CD4-positive, alpha-beta T cell treated with Interleukin-17A for 4 hours (primary cell): ENCODE results near the gene WSB1.
A peak's percentile ranks its signal among the peaks of the same experiment; 100 is the strongest.

Source experiments
- DNase-seq: peaks from one replicate; pipeline ENCODE4 v3.0.0-alpha.2; 2020; ENCODE audit warnings: mixed read lengths

Gene WSB1

GRCh38 chr17:27280527-27280926, 13.4 kb upstream of the WSB1 start:
- no peak for DNase-seq

DNA sequence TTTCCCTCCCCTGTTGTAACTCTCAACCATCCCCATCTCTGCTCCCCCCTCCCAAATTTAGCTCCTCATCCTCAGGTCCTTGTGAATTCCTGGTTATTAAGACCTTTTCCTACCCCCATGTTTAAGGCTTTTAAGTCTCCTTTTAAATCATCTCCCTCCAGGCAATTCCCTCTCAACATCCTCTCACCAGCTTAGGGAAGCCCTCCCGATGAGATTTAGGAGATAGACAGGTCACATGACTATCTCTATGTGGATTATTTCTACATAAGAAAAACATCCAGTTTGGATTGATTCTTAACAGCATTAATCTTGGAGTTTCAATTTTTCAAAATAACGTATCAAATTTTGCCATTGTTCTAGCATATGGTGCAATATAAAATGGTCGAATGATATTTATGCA, 12.5 kb upstream of the WSB1 start:
- no peak for DNase-seq

DNA sequence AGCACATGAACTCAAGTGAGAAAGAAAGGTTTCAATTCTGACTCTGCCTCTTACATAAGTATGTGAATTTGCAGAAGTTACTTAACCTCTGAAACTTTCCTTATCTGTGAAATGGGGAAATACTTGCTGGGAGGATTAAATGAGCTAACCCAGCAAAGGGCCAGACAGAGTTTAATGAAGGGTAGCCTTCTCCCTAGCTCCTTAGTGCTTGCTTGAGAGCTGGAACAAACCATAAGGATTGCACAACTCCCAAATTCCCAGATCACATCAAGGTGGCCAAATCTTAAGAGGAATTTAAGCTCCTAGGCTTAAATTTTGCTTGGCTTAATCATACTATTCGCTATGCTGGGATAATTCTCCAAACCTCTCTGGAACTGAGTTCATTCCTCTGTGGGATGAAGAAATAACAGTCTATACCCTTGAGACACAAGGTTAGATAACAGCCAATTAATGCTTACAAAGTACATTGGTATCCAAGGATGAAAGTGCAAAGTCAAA, 11.8 kb upstream of the WSB1 start:
- no peak for DNase-seq

GRCh38 chr17:27283060-27283459, 10.9 kb upstream of the WSB1 start:
- no peak for DNase-seq

DNA sequence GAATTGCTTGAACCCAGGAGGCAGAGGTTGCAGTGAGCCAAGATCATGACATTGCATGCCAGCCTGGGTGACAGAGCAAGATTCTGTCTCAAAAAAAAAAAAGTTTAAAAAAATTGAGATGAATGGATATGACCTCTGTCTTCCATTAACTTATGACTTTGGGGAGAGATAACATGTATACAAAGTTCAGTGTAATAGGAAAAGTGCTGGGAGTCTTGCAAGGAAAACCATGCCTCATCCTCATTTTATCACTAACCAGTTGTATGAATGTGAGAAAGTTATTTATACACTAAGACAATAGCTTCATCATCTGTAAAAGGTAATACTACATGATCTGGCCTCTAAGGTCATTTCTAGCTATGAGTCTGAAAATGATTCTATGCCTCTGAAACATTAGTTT, 10.2 kb upstream of the WSB1 start:
- DNase-seq = no peak

DNA sequence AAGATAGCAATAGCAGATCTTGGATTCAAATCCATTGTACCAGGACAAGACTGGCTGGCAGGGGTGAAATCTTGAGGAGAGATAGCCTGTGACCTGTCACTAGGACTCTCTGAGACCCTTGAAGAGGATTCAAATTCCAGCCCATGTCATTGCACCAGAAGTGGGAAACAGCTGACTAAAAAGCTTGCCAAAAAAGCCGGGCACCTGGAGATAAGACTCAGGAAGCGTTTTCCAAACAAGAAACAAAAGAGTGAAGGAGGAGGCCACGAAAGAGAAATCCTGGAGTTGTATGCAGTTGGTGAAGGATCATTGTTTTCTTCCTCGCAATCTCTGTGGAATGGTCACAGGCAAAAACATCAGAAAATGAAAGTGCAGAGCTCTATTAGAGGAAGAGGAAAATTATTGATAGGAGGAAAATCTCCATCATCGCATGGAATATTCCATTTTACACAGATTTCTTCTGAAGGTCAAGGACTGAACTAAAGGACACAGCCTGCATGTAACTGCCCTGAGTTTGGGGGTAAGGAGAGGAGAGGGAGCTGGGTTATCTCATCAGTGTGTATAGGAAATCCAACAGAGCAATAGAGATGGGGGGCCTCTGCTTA, 9.0 kb upstream of the WSB1 start:
- DNase-seq = no peak

- no peak for DNase-seq
These were observed 8.4 kb upstream of the WSB1 start for GRCh38 chr17:27285516-27285915.

DNA sequence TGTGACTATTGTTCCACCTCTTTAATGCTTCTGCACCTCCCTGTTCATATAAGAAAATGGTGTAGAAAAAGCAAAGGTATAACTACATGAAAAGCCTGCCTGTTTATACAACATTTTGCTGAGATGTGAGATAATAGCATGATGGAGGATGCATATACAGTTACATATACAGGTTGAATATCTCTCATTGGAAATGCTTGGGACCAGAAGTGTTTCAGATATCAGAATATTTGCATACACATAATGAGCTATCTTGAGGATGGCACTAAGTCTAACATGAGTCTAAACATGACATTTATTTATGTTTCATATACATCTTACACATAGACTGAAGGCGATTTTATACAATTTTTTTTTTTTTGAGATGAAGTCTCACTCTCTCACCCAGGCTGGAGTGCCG, 5.7 kb upstream of the WSB1 start:
- DNase-seq = no peak

- no peak for DNase-seq
These were observed 4.1 kb upstream of the WSB1 start for GRCh38 chr17:27289856-27290255.

GRCh38 chr17:27290916-27291598, 2.9 kb upstream of the WSB1 start:
- no peak for DNase-seq

- DNase-seq = peak; percentile 17
These were observed 486 bp upstream of the WSB1 start for GRCh38 chr17:27293359-27293897.

DNA sequence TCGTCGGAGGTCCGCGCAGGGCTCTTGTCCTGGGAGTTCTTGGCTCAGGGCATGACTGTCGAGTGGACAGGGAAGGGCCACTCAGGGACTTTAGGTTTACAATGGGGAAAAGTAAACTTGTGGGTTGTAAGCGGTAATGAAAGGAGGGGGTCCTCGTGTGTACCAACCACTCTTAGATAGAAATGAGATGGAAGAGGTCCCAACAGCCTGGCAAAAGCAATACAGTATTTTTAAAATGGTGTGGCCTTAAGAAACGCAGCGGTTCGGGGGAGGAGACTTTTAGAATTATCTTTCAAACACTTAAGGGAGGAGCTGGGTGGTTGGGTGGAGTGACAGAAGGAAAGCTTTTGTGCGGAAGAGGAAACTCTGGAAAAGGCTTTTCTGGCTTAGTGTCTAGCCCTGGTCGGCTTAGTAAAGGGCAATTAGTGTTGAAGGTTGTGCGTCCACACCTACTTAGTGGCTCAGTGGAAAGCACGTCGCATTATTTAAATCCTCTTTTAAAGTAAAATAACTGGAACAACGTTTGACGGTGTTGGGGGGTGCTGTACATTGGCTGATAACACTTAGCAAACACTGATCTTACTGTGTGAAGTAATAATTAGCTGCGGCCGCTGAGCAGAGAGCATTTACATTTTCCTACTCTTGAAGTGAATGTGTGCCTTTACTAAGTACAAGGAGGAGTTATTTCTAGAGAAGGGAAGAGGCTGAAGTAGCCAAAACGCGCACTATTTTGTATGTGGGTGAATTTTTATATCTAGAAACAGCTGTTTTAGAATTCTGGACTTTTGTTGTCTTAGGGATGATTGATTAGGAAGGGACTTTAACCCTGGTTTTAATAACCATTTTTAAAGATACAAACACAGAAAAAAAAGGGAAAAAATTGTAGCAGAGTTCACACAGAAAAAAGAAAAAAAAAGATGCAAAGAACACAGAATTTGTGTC, 1.0 kb downstream of the WSB1 start:
- DNase-seq = peak; percentile 54

DNA sequence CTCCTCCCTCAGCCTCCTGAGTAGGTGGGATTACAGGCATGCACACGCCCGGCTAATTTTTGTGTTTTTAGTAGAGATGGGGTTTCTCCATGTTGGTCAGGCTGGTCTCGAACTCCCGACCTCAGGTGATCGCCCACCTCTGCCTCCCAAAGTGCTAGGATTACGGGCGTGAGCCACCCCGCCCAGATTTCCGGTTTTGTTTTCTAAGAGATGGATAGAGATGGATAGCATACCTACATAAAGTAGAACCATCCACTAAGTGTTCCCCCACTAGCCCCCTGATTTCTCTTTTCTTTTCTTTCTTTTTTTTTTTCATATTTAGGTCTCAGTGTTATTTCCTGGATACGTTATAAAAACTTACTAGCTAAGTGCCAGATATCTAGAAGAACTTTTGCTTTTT, 2.0 kb downstream of the WSB1 start:
- no peak for DNase-seq

- DNase-seq = no peak
These were observed 2.6 kb downstream of the WSB1 start for GRCh38 chr17:27296428-27296979.

DNA sequence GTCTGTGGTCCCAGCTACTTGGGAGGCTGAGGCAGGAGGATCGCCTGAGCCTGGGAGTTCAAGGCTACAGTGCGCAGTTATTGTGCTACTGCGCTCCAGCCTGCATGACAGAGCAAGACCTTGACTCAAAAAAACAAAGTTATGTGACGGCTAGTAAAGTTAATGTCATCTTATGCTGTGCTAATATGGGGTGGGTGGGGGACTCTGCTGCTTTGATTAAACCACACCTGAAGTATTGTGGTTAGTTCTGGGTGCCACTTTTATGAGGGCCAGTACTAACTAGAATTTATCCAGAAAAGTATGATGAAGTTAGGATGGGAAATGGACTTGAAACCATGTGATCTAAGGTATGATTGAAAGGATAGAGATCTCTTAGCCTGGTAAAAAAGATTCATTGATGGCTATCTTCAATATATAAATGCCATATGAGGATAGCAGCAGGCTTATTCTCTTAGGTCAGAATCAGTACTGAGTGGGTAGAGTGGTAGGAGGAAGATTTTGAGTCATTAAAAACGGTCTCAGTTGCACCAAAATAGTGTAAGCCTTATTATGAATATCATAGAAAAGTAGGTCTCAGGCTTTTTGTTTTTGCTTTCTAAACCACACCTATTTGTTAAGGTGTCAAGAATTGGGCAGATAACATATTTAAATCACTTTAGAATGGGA, 5.6 kb downstream of the WSB1 start:
- no peak for DNase-seq

DNA sequence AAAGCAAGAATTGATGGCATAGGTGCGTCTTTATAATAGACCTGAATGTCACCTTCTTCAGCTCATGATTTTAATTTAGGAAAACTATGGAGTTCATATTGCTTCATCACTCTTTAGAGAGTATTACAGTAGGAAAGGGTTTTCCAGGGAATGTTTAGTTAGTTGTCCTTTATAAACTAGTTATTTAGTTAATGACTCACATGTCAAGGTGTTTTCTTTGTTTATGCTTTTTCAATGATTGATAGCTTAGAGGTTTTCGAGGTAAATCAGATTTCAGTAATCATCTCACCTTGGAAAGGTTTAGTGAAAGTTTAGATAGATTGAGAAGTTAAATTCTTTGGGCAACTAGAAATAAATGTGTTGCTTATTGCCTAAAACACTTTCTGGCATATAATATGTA, 9.8 kb downstream of the WSB1 start:
- no peak for DNase-seq

DNA sequence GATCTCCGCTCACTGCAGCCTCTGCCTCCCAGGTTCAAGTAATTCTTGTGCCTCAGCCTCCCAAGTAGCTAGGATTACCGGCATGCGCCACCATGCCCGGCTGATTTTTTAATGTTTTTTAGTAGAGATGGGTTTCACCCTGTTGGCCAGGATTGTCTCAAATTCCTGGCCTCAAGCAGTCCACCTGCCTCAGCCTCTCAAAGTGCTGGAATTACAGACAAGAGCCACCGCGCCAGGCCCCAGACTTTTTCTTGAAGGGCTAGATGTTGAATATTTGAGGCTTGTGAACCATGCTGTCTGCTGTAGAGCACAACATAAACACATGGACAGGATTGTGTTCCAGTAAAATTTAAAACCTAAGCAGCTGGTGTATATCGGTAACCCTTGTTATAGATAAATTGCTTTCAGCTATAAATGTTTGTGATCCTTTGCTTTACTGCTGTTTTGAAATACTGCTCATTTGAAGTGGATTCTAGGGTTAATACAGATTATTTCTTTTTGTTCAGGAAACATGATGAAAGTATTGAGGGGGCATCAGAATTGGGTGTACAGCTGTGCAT, 12.4 kb downstream of the WSB1 start:
- DNase-seq = no peak

DNA sequence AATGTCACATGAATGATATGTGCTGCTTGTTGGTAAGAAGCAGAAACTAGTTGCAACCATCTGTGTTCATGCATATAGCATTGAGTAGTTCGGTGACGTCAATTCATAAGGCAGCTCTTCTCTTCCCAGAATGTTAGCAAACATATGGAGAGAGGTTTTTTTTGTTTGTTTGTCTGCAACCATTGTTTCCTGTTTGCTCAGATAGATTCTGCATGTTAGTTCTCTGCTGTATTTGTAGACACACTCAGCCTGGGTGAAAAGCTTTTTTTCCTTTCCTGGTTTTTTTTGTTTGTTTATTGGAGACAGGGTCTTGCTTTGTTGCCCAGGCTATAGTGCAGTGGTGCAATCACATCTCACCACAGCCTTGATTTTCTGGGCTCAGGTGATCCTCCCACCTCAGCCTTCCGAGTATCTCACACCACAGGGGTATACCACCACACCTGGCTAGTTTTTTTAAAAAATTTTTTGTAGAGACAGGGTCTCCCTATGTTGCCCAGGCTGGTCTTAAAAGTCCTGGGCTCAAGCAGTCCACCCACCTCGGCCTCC, 16.7 kb downstream of the WSB1 start:
- no peak for DNase-seq

DNA sequence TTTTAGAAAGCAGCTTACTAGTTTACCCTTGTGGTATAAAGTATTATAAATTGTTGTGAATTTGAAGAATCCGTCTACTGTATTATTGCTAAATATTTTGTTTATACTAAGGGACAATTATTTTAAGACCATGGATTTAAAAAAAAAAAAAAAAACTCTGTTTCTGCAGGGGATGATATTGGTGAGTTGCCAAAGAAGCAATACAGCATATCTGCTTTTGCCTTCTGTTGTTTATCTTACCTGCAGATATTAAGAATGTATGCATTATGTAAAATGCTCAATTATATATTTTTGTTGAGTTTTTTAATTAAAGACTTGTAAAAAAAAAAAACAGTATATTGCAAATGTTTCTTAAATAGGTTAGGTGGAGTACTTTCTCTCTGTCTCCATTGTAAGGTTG, 19.4 kb downstream of the WSB1 start:
- DNase-seq = no peak

- no peak for DNase-seq
These were observed 21.4 kb downstream of the WSB1 start for GRCh38 chr17:27315322-27315721.

- no peak for DNase-seq
These were observed 22.0 kb downstream of the WSB1 start for GRCh38 chr17:27315796-27316465.
